ENCODE data around the gene NOL4.

Gene NOL4

DNA sequence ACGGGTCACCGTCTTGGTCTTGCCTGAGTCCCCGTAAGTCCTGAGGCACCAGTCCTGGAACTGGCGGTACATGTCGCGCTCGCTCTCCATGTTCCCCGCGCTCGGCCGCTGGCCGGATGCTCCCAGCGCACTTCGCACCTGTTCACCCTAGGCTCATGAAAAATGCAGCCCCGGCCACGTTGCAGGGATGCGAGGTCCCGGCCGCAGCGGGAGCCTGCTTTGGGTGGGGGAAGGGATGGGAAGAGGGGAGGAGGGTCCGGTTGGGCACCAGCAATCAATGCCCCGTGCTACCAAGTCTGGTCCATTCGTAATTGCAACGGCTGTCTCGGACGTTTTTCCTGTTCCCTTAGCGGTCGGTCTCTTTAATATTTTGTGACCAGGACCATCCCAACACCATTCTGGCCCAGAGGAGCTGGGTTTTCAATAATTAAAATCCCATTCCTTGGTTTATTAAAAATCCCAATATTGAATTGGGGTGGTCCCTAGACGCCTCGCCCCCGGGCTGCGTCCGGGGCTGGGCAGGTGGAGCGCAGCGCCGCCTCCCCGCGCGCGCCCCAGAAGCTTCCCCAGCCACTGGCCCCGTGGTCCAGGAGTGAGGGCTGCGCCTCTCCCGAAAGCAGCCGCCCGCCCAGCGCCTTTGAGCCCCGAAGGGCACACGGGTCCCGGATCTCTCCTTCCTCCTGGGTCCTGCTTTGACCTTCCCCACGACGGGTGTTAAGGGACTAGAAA, 1.4 kb downstream of the NOL4 start:
- H3K4me1 ChIP-seq: no peaks in the 10 kb centered on the region
- TF ChIP-seq CTCF (IDR thresholded peaks at IDR 0.05): no peak
- H3K9me3 ChIP-seq (ENCODE audit: control insufficient read depth, low read length): no peaks in the 10 kb centered on the region
- H2AFZ ChIP-seq: no peak overlapping the region
- H3K4me2 ChIP-seq (ENCODE audit: low read length): peak overlapping the region; percentile 90
- no peak overlapping the region for H3K27ac ChIP-seq
- H3K9ac ChIP-seq: no peak overlapping the region
- H3K79me2 ChIP-seq: no peaks in the 10 kb centered on the region
- no peaks in the 10 kb centered on the region for H3K27me3 ChIP-seq (ENCODE audit: control insufficient read depth, insufficient read depth, low read length)
- H3K4me3 ChIP-seq (ENCODE audit: low read depth, low read length): peak overlapping the region; percentile 54
- no peaks in the 10 kb centered on the region for H3K36me3 ChIP-seq (ENCODE audit: control insufficient read depth, insufficient read depth, low read length)

DNA sequence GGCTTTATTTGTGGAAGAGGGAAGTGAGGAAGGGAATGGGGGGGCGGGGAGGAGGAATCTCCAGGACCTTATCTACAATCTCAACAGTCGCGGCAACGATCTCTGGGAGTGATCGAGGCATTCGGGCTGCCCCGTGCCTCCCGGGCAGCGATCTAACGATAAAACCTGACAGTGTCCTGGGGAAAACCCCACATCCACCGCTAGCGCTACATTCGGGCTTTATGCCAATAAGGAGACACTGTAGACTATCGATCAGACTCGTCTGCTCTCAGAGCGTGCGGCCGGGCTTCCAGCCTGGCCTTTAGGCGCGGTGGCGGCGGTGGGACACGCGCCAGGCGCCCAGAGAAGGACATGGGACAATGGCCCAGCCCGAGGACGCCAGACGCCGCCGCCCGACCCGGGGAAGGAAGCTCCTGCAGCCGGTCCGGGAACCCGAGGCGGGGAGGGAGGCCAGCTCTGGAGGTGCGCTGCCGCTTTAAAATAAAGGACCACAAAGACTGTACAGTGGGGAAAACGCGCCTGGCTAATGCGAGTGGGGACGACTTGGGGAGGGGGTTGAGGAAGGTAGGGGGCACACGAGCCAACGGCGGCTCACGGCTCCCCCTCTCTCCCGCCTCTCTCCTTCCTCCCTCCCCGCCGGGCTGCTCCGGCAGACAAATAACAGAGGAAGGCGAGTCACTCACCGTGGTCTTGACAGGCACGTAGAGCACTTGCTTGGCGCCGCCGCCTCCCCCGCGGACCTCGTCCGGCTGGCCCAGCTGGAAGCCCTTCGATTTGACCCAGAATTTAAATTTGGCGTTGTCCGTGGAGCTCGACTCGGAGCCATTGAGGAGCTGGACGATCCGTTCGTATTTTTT, 2.2 kb downstream of the NOL4 start:
- H3K4me2 ChIP-seq (ENCODE audit: low read length): peak overlapping the region; percentile 90
- no peaks in the 10 kb centered on the region for H3K4me1 ChIP-seq
- H3K79me2 ChIP-seq: no peaks in the 10 kb centered on the region
- no peak overlapping the region for H3K27ac ChIP-seq
- peak overlapping the region; percentile 31 for H2AFZ ChIP-seq
- peak overlapping the region; percentile 54 for H3K4me3 ChIP-seq (ENCODE audit: low read depth, low read length)
- no peak for TF ChIP-seq CTCF (IDR thresholded peaks at IDR 0.05)
- no peak overlapping the region for H3K9ac ChIP-seq
- H3K36me3 ChIP-seq (ENCODE audit: control insufficient read depth, insufficient read depth, low read length): no peaks in the 10 kb centered on the region
- no peaks in the 10 kb centered on the region for H3K27me3 ChIP-seq (ENCODE audit: control insufficient read depth, insufficient read depth, low read length)
- no peaks in the 10 kb centered on the region for H3K9me3 ChIP-seq (ENCODE audit: control insufficient read depth, low read length)

GRCh38 chr18:34221971-34222306, 2.8 kb downstream of the NOL4 start:
- peak overlapping the region; percentile 54 for H3K4me3 ChIP-seq (ENCODE audit: low read depth, low read length)
- H3K9me3 ChIP-seq (ENCODE audit: control insufficient read depth, low read length): no peaks in the 10 kb centered on the region
- H3K27me3 ChIP-seq (ENCODE audit: control insufficient read depth, insufficient read depth, low read length): no peaks in the 10 kb centered on the region
- peak overlapping the region; percentile 90 for H3K4me2 ChIP-seq (ENCODE audit: low read length)
- H3K4me1 ChIP-seq: no peaks in the 10 kb centered on the region
- TF ChIP-seq CTCF (IDR thresholded peaks at IDR 0.05): no peak
- H2AFZ ChIP-seq: no peak overlapping the region
- no peaks in the 10 kb centered on the region for H3K36me3 ChIP-seq (ENCODE audit: control insufficient read depth, insufficient read depth, low read length)
- no peak overlapping the region for H3K27ac ChIP-seq
- H3K79me2 ChIP-seq: no peaks in the 10 kb centered on the region
- H3K9ac ChIP-seq: no peak overlapping the region

- no peak for TF ChIP-seq CTCF (IDR thresholded peaks at IDR 0.05)
- Histone ChIP-seq H3K4me2 (ENCODE audit: low read length) (no peak overlapping the region), H3K9ac (no peak overlapping the region), H3K27me3 (ENCODE audit: control insufficient read depth, insufficient read depth, low read length) (no peaks in the 10 kb centered on the region), H2AFZ (no peak overlapping the region), H3K36me3 (ENCODE audit: control insufficient read depth, insufficient read depth, low read length) (no peaks in the 10 kb centered on the region), H3K79me2 (no peaks in the 10 kb centered on the region), H3K9me3 (ENCODE audit: control insufficient read depth, low read length) (no peaks in the 10 kb centered on the region), H3K4me1 (no peaks in the 10 kb centered on the region), H3K4me3 (ENCODE audit: low read depth, low read length) (no peak overlapping the region), H3K27ac (no peak overlapping the region)
These were observed 4.5 kb downstream of the NOL4 start for GRCh38 chr18:34220081-34220815.

Data from parathyroid adenoma (tissue), 2 donors.